HepG2 (cell line): ENCODE measurements around the gene PPP2R2C. TPM values are rescaled to one million over a fixed set of nuclear protein-coding genes. Genes with fewer than 3 reads are reported as not detected.

Experiments used
- ATAC-seq: fragments of 200-7000 bp; cut with Tn5 transposase; 3 replicates; pipeline ENCODE4 v1.9.1; 2020; ENCODE audit warnings: mild to moderate bottlenecking, moderate library complexity
- BruUV-seq: library from RNA; stranded (reverse); fragments of 400-500 nt; replicated peaks from 2 replicates; lab custom pipeline; 2021; lab: Mats Ljungman, UMichigan
- CTCF ChIA-PET: fragments of 300-600 bp; formaldehyde crosslinking; extraction: SDS; loops from one replicate; lab custom pipeline; 2021; ENCODE audit warnings: low total read pairs, inconsistent platforms, low intra/inter-chr PET ratio; lab: Yijun Ruan, JAX
- POLR2A ChIA-PET: fragments of 350-600 bp; sonication (Branson Sonifier 250); formaldehyde crosslinking; loops from one replicate; lab custom pipeline; 2020; ENCODE audit warnings: antibody characterized with exemption, inconsistent platforms; lab: Yijun Ruan, JAX
- DNase-seq: peaks from one replicate; pipeline ENCODE4 v3.0.0-alpha.2; 2015; ENCODE audit warnings: low spot score
- FAIRE-seq: peaks from 3 replicates; lab custom pipeline; 2011; peaks lifted over from hg19 to GRCh38; lab: Jason Lieb, UNC
- H2AFZ ChIP-seq: one replicate; pipeline ENCODE4 v1.6.1; 2011; ENCODE audit warnings: low read length, inconsistent platforms
- H3K27ac ChIP-seq: fragments of 300-600 bp; 3 replicates; pipeline ENCODE4 v1.8.0; 2011; ENCODE audit warnings: mixed run types, mild to moderate bottlenecking, mixed read lengths, low read length, inconsistent platforms; ENCODE audit not compliant: insufficient read depth; ENCODE audit errors: extremely low read length
- H3K27me3 ChIP-seq, 2 experiments: fragments of 200-600 bp in 1 of 2; 2 replicates in 1 of 2; 3 replicates in 1 of 2; pipeline versions ENCODE4 v1.6.0 to v1.8.0; 2011; ENCODE audit warnings: low read length in 2 of 2, mild to moderate bottlenecking in 2 of 2, moderate library complexity in 2 of 2, inconsistent platforms in 1 of 2; ENCODE audit not compliant: insufficient read depth in 2 of 2, control insufficient read depth in 1 of 2
- H3K36me3 ChIP-seq, 2 experiments: fragments of 200-600 bp in 1 of 2; replicated peaks in 1 of 2; 2 replicates in 1 of 2; 3 replicates in 1 of 2; pipeline versions ENCODE4 v1.5.1 to v1.8.0; 2011; ENCODE audit warnings: low read length in 2 of 2, inconsistent platforms in 1 of 2; ENCODE audit not compliant: insufficient read depth in 2 of 2, control insufficient read depth in 1 of 2
- H3K4me1 ChIP-seq: 2 replicates; pipeline ENCODE4 v1.5.1; 2012; ENCODE audit warnings: low read length, inconsistent platforms; ENCODE audit not compliant: insufficient read depth
- H3K4me2 ChIP-seq: 2 replicates; pipeline ENCODE4 v1.6.0; 2011; ENCODE audit warnings: low read depth, low read length, inconsistent platforms
- H3K4me3 ChIP-seq, 3 experiments: fragments of 200-600 bp in 1 of 3; sonication (generic), shearing (Covaris generic) in 1 of 3; replicated peaks in 1 of 3; 2 replicates each; pipeline ENCODE4 v1.5.1; 2011 to 2016; ENCODE audit warnings: low read length in 3 of 3, inconsistent platforms in 2 of 3, low read depth in 2 of 3, mild to moderate bottlenecking in 2 of 3, control low read depth in 1 of 3, mixed read lengths in 1 of 3; ENCODE audit not compliant: insufficient read depth in 1 of 3
- H3K79me2 ChIP-seq: one replicate; pipeline ENCODE4 v1.6.1; 2011; ENCODE audit warnings: low read length, inconsistent platforms; ENCODE audit not compliant: insufficient read depth
- H3K9ac ChIP-seq: 2 replicates; pipeline ENCODE4 v1.6.0; 2011; ENCODE audit warnings: mild to moderate bottlenecking, low read depth, low read length, inconsistent platforms; ENCODE audit not compliant: insufficient read depth
- H3K9me3 ChIP-seq: 2 replicates; pipeline ENCODE4 v1.5.1; 2012; ENCODE audit warnings: mild to moderate bottlenecking, low read length
- H4K20me1 ChIP-seq: 2 replicates; pipeline ENCODE4 v1.6.0; 2011; ENCODE audit warnings: inconsistent platforms, mild to moderate bottlenecking, low read length, moderate library complexity; ENCODE audit not compliant: insufficient read depth
- DPF2 ChIP-seq: sonication (generic); formaldehyde crosslinking; IDR thresholded peaks from 2 replicates; pipeline ENCODE4 v1.4.0; 2020; ENCODE audit warnings: mild to moderate bottlenecking, low read depth, missing genetic modification reagents, borderline replicate concordance
- SKI ChIP-seq: fragments of 450-650 bp; IDR thresholded peaks from one replicate; pipeline ENCODE4 v1.6.1; 2018; ENCODE audit warnings: mild to moderate bottlenecking; ENCODE audit not compliant: partially characterized antibody
- WGBS: methylation state at CpG from one replicate; pipeline ENCODE4 v1.1.6; 2017; ENCODE audit warnings: low lambda C conversion rate; 5-methylcytosine and 5-hydroxymethylcytosine counted together
- in situ Hi-C: cut with HindIII; loops from 2 replicates; pipeline ENCODE4 v1.10.0; 2017; ENCODE audit warnings: low pct_unique_long_range_greater_than_20kb; ENCODE audit not compliant: extremely low pct_ligation_motif_present
- intact Hi-C: fragments of 100-400 bp; cut with micrococcal nuclease; formaldehyde crosslinking; loops from one replicate; pipeline ENCODE4 v1.10.0; 2022; ENCODE audit not compliant: unreplicated experiment
- polyA plus RNA-seq, 8 experiments: library from polyadenylated mRNA; depleted of rRNA in 3 of 8; stranded (reverse) in 7 of 8; unstranded in 1 of 8; fragments of >200 nt; fragmentation: Illumina TruSeq in 4 of 8; extraction: Trizol in 4 of 8; gene quantifications; 2 replicates each; pipeline versions ENCODE4 v1.2.1 to v1.2.3, GENCODE V29; 2011 to 2016; ENCODE audit warnings: low read depth in 4 of 8, missing spikeins in 1 of 8, mixed read lengths in 1 of 8; ENCODE audit not compliant: insufficient read depth in 1 of 8
- total RNA-seq, 5 experiments: library from RNA; depleted of rRNA; stranded (reverse); fragments of >200 nt; fragmentation: Illumina TruSeq; extraction: Trizol; gene quantifications; 2 replicates each; pipeline ENCODE4 v1.2.3, GENCODE V29; 2016; ENCODE audit warnings: low read depth in 1 of 5
- TF ChIP-seq, protein P1 (sequence below): sonication (generic); formaldehyde crosslinking; IDR thresholded peaks from 2 replicates; pipeline ENCODE4 v1.9.0; 2021; ENCODE audit warnings: mild to moderate bottlenecking, missing genetic modification reagents
- TF ChIP-seq, protein P2 (sequence below): IDR thresholded peaks from 2 replicates; pipeline ENCODE4 v1.6.1; 2016; ENCODE audit warnings: low read depth, control low read depth

PPP2R2C gene
- total and polyA plus RNA-seq, 2 of the 13 experiments (the other 11 are each of a cell fraction or from before 2014, with no cell fraction given): 0.60 to 8.6 TPM

DNA sequence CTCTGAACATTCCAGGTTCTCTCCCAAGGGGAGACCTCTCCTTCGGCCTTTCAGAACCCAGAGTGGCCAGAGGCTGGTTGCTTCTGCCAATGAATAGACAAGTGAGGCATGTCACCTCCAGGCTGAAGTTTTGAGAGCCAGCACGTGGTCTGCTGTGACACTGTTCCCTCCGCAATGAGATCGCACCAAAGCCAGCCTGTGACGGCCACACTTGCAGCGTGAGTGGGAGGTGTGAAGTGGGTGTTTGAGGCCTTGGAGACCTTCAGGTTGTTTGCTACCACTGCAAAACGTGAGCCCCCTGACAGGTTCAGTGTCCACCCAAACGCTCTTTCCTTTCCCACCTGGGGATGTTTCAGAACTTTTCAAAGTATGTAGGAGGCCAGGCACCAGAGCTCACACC lies 121.8 kb downstream of the PPP2R2C start (continued):
- TF ChIP-seq, protein P1, sequence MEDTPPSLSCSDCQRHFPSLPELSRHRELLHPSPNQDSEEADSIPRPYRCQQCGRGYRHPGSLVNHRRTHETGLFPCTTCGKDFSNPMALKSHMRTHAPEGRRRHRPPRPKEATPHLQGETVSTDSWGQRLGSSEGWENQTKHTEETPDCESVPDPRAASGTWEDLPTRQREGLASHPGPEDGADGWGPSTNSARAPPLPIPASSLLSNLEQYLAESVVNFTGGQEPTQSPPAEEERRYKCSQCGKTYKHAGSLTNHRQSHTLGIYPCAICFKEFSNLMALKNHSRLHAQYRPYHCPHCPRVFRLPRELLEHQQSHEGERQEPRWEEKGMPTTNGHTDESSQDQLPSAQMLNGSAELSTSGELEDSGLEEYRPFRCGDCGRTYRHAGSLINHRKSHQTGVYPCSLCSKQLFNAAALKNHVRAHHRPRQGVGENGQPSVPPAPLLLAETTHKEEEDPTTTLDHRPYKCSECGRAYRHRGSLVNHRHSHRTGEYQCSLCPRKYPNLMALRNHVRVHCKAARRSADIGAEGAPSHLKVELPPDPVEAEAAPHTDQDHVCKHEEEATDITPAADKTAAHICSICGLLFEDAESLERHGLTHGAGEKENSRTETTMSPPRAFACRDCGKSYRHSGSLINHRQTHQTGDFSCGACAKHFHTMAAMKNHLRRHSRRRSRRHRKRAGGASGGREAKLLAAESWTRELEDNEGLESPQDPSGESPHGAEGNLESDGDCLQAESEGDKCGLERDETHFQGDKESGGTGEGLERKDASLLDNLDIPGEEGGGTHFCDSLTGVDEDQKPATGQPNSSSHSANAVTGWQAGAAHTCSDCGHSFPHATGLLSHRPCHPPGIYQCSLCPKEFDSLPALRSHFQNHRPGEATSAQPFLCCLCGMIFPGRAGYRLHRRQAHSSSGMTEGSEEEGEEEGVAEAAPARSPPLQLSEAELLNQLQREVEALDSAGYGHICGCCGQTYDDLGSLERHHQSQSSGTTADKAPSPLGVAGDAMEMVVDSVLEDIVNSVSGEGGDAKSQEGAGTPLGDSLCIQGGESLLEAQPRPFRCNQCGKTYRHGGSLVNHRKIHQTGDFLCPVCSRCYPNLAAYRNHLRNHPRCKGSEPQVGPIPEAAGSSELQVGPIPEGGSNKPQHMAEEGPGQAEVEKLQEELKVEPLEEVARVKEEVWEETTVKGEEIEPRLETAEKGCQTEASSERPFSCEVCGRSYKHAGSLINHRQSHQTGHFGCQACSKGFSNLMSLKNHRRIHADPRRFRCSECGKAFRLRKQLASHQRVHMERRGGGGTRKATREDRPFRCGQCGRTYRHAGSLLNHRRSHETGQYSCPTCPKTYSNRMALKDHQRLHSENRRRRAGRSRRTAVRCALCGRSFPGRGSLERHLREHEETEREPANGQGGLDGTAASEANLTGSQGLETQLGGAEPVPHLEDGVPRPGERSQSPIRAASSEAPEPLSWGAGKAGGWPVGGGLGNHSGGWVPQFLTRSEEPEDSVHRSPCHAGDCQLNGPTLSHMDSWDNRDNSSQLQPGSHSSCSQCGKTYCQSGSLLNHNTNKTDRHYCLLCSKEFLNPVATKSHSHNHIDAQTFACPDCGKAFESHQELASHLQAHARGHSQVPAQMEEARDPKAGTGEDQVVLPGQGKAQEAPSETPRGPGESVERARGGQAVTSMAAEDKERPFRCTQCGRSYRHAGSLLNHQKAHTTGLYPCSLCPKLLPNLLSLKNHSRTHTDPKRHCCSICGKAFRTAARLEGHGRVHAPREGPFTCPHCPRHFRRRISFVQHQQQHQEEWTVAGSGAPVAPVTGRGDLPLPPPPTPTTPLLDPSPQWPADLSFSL (CRISPR knock-in tag): no peak
- TF ChIP-seq SKI (no peak), DPF2 (no peak)

DNA sequence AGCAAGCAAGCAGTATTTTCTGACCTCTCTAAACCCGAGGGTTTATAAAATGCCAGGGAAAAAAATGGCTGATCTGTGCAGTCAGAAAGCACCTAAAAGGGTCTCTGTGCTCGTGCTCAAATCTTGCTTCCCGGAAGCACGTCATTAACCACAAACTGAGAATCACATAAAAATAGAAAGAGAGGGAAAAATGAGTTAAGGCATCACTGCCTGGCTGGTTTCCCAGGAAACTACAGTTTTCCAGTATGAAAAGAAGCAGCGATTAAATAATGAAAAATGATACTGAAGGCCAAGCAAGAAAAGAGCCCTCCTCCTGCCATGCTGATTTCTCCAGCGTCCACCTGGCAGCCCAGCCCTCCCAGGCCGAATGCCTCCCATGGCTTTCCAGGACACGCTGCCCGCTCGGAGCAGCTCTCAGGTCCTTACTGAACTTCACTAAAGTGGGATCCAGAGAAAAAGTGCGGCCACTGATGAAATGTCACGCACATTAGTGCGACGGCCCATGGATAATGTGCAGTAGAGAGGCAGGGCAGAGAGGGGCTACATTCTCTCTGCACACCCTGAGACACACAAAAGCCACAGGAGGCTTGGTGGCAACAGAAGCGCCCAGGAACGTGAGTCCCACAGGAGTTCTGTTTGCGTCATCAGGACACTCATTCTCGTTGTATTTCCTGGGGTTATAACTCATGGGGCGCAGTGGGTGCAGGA lies 122.4 kb downstream of the PPP2R2C start:
- intact Hi-C loops: no loop called here

More for the DNA sequence above, 122.4 kb downstream of the PPP2R2C start:
- Histone ChIP-seq H3K27ac (no peak overlapping the region), H3K4me2 (no peak overlapping the region), H3K27me3 (peaks cover 15 to 77% of the 10 kb centered on the region in 2 experiments; a peak in 4 of 5 replicates), H2AFZ (no peak overlapping the region), H3K4me3 (no peak overlapping the region), H3K9me3 (no peaks in the 10 kb centered on the region), H3K79me2 (no peaks in the 10 kb centered on the region), H3K36me3 (no peaks in the 10 kb centered on the region), H4K20me1 (no peaks in the 10 kb centered on the region), H3K4me1 (no peaks in the 10 kb centered on the region), H3K9ac (no peak overlapping the region)
- ChIA-PET POLR2A (no interaction called here), CTCF (no interaction called here)
- in situ Hi-C loops: no loop called here
- ATAC-seq: no peak
- no peak for DNase-seq
- TF ChIP-seq, protein P2, sequence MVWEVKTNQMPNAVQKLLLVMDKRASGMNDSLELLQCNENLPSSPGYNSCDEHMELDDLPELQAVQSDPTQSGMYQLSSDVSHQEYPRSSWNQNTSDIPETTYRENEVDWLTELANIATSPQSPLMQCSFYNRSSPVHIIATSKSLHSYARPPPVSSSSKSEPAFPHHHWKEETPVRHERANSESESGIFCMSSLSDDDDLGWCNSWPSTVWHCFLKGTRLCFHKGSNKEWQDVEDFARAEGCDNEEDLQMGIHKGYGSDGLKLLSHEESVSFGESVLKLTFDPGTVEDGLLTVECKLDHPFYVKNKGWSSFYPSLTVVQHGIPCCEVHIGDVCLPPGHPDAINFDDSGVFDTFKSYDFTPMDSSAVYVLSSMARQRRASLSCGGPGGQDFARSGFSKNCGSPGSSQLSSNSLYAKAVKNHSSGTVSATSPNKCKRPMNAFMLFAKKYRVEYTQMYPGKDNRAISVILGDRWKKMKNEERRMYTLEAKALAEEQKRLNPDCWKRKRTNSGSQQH (CRISPR knock-in tag): no peak
- 16% methylated on average over 11 of the region's 19 CpGs for WGBS
- no peak for FAIRE-seq
- no TSS peak for BruUV-seq
